NCI-H2081 treated with DMSO at 0.1 percent for 48 hours (cell line): ENCODE data around the gene TRRAP.

ENCODE experiments used
- DNase-seq: peaks from one replicate; lab custom pipeline; 2025; lab: John Stamatoyannopoulos, UW

The TRRAP gene

GRCh38 chr7:98949336-98950044, 71.2 kb downstream of the TRRAP start:
- no peak for DNase-seq

- no peak for DNase-seq
Observed at GRCh38 chr7:98955992-98956391, 77.7 kb downstream of the TRRAP start.

DNA sequence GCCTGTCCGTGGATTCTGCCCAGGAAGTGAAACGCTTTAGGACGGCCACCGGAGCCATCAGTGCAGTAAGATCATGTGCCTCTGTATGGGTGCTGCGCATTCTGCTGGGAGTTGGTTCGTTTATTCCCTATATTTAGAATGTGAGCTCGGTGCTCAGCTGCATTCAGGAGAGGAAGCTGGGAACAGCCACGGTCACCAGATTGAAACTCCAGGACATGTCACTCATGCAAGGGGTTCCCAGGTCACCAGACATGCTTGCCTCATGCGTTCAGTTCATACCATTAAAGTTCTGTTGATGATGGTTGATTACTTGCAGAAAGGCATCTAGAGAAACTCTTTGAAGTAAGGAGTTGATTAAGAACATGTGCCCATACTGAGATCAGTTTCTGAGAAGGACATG, 78.1 kb downstream of the TRRAP start:
- DNase-seq: no peak

DNA sequence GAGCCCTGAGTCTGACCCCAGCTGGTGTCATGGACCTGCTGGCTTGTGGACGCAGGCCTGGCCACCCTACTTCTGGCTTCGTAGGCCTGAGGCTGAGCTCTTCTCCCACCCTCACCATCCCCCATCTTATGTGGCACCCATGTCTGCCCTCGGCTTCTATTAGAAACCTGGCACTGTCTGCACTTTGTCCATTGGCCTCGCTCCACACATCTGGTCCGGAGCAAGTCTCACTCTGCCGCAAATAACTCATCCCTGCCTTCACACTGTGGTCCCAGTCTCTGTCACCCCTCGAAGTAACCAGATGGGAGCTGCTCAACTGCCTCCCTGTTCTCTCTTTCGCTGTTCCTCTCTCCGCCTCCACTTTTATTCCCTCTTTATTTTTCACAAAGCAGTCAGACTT, 78.6 kb downstream of the TRRAP start:
- DNase-seq: no peak

- no peak for DNase-seq
Observed at GRCh38 chr7:98957766-98958165, 79.4 kb downstream of the TRRAP start.

GRCh38 chr7:98958968-98959367, 80.6 kb downstream of the TRRAP start:
- DNase-seq: no peak

DNA sequence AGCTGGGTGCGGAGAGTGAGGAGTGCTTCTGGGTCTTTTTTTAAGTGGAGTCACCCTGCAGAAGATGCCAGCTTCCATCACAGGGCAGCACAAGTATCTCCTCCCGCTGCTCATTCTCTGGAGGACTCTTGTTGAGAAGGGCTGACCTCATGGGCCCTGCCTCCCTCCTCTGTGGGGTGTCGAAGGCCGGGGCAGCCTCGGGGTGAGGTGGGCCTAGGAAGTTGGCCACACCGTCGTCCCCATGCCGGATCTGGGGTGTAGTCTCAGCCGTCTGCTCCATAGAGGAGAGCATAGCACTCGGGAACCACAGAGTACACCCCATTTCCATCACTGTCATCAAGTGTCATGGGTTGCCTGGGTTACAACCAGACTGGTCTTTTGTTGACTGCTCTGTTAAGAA, 85.0 kb downstream of the TRRAP start:
- DNase-seq: no peak

DNA sequence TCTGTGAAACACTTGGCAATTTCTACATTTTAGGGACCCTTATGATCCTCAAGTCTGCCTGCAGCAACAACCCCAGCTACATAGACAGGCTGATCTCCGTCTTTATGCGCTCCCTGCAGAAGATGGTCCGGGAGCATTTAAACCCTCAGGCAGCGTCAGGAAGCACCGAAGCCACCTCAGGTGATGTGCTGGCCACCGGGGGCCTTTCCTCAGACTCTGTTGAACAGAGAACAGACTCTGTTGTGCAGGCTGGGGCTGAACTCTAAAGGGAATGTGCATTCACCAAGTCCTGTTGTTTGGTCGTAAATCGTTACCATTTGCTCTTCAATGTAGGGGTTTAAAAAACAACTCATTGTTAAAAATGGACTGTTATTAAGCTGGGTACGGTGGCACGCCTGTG, 86.3 kb downstream of the TRRAP start:
- DNase-seq: no peak

GRCh38 chr7:98968621-98969020, 90.3 kb downstream of the TRRAP start:
- DNase-seq: no peak

DNA sequence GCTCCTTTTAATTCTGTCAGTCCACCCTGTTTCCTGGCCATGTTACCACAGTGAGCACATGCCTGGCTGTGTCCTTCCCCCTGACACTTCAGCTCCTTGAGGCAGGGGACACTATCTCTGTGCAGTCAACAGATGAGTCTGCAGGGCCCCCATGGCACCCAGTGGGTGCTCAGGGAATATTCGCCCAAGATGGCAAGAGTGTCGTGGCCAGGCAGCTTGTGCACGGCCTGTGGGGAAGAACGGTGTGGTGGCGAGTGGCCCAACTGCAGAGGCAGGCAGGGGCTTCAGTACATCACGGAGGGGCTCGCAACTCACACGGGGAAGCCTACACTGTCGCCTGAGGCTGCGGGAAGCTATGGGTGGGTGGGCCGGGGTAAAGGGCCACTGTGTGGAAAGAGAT, 91.1 kb downstream of the TRRAP start:
- DNase-seq: no peak

DNA sequence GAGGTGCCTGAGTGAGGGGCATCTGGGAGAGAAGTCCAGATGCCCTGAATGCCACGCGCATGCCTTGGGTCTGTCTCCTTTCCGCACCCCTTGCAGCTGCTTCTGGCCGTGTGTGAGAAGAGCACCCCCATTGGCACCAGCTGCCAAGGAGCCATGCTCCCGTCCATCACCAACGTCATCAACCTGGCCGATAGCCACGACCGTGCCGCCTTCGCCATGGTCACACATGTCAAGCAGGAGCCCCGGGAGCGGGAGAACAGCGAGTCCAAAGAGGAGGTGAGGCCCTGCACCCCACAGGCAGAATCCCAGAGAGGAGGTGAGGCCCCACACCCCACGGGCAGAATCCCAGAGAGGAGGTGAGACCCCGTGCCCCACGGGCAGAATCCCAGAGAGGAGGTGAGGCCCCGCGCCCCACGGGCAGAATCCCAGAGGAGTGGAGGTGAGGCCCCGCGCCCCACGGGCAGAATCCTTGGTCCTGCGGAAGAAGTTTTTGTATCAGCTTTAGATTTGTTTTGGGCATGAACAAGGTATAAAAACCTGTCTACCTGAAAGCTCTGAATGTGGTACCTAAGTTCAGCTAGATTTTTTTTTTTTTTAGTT, 91.8 kb downstream of the TRRAP start:
- DNase-seq: no peak

DNA sequence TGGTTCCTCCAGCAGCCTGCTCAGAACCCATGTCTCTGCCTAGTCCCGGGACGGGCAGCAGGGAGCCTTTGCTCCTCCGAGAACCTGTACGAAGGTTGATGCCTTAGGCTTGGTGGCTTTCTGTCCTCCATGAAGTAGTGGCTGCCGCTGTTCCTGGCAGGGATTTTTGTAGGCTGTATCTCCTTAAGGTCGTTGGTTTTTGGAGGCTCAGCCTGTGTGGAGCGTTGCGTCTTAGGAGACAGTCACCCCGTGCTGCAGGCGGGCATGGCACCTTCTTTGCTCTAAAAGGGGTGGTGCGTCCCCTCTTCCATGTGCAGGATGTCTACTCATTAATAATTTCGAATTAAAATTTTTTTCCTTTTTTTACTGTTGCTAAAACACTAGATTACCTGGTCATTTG, 92.5 kb downstream of the TRRAP start:
- DNase-seq: no peak

GRCh38 chr7:98974205-98974604, 95.9 kb downstream of the TRRAP start:
- no peak for DNase-seq

DNA sequence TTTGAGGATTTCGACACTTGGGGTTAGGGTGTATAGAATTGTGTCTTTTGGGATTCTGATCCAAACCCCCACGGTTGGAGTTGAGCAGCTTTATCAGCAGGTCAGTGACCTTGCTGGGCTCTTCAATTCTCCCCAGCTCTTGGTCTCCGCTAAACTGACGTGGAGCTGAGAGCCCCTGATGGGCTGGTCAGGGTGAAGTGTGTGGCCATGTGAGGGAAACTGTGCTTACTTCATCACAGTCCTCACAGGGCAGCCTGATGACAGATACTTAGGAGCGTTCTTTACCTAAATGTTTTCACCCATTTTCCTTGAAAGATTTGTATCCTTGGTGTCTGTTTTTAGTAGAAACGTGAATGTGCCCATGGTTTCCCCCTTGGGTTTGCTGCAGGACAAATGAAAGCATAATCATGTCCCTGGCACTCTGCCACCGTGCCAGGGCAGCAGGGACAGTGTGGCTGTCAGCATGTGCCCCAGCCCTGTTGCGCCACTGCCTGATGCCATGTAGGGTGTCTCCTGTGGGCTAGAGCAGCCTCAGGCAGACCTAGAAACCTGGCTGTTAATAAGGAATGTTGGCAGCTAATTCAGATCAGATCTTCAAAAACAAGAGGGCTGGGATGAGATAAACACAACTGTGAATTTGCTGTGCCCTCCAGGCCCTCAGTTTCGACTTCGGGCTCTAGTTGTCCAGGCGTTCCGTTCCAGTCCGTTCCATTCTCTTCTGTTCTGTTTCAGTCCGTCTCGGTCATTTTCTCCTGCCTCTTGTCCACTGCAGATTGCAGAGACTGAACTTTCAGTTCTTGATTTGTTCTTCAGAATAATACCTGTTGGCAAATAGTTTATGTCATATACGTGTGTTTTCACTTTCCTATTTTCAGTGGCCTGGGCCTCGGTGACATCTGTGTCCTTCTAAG, 96.8 kb downstream of the TRRAP start:
- no peak for DNase-seq

DNA sequence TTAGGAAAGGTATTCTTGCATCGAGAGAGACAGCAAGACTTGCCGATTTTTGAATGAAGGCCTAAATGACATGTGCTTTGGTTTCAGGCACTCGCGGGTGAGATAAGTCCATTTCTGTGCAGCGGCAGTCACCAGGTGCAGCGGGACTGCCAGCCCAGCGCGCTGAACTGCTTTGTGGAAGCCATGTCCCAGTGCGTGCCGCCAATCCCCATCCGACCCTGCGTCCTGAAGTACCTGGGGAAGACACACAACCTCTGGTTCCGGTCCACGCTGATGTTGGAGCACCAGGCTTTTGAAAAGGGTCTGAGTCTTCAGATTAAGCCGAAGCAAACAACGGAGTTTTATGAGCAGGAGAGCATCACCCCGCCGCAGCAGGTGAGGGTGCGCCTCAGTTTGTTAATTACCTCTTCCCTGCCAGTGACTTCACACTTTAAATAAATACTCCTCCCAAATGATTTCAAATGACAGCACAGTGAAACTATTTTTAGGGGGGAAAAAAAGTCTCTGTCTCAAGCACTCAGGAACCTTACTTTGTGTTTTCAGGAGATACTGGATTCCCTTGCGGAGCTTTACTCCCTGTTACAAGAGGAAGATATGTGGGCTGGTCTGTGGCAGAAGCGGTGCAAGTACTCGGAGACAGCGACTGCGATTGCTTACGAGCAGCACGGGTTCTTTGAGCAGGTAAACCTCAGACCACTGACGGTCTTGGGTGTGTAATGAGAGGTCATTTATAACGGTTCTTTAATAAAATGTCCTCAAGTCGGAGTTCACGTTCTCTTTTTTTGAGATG, 98.3 kb downstream of the TRRAP start:
- DNase-seq: no peak

- DNase-seq: no peak
Observed at GRCh38 chr7:98978672-98979071, 100.3 kb downstream of the TRRAP start.

GRCh38 chr7:98981701-98982100, 103.4 kb downstream of the TRRAP start:
- no peak for DNase-seq

- DNase-seq: no peak
Observed at GRCh38 chr7:98982686-98983085, 104.4 kb downstream of the TRRAP start.

DNA sequence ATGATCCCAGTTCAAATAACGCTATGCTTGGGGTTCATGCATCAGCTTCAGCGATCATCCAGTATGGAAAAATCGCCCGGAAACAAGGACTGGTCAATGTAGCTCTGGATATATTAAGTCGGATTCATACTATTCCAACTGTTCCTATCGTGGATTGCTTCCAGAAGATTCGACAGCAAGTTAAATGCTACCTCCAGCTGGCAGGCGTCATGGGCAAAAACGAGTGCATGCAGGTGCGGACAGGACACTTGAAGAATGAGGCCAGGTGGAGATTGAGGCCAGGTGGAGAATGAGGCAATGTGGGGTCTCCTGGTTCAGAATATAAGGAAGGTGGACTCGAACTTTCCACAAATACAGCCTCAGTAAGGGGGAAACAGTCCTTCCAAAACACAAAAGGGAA, 105.8 kb downstream of the TRRAP start:
- DNase-seq: no peak

DNA sequence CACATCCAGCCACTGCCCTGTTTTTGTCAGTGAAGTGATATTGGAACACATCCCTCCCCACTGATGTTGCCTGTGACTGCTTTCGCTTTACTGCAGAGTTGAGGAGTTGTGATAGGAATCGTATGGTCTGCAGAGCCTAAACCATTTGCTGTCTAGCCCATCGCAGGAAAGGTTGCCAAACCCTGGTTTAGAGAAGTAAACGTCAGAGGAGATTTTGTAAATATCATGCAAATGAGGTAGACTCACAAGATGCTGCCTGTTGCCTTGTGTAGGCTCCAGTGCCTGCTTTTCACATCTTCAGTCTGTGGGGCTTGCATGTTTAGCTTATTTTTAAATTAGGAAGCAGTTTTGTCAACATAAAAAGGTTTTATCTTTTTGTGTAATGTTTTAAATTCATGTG, 107.1 kb downstream of the TRRAP start:
- no peak for DNase-seq

DNA sequence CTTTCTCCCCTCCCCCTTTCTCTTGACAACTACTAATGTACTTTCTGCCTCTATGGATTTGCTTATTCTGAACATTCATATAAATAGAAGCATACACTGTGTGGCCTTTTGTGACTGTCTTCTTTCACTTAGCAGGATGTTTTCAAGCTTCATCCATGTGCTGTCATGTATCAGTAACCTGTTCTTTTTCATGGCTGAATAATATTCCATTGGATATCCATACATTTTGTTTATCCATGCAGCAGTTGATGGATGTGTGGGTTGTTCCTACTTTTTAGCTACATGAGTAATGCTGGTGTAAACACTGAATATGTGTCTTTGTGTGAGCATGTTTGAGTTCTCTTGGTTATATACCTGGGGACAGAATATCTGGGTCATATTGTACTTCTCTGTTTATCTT, 107.6 kb downstream of the TRRAP start:
- DNase-seq: no peak

DNA sequence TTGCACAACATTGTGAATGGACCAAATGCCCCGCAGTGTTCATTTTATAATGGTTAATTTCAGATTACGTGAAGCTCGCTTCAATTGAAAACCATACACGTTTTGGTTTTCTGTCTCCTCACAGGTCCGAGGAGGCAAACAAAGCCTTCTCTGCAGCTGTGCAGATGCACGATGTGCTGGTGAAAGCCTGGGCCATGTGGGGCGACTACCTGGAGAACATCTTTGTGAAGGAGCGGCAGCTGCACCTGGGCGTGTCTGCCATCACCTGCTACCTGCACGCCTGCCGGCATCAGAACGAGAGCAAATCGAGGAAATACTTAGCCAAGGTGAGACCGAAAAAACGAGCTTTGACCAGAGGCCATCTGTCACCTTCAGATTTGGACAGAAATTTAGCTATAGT, 110.3 kb downstream of the TRRAP start:
- DNase-seq: no peak
